Measurements from ENCODE around the gene DDX49. TPM values are rescaled to one million over a fixed set of nuclear protein-coding genes. Genes with fewer than 3 reads are reported as not detected.

The DDX49 gene
- total RNA-seq, 1 experiment from 2014 or later: 51.9 TPM

DNA sequence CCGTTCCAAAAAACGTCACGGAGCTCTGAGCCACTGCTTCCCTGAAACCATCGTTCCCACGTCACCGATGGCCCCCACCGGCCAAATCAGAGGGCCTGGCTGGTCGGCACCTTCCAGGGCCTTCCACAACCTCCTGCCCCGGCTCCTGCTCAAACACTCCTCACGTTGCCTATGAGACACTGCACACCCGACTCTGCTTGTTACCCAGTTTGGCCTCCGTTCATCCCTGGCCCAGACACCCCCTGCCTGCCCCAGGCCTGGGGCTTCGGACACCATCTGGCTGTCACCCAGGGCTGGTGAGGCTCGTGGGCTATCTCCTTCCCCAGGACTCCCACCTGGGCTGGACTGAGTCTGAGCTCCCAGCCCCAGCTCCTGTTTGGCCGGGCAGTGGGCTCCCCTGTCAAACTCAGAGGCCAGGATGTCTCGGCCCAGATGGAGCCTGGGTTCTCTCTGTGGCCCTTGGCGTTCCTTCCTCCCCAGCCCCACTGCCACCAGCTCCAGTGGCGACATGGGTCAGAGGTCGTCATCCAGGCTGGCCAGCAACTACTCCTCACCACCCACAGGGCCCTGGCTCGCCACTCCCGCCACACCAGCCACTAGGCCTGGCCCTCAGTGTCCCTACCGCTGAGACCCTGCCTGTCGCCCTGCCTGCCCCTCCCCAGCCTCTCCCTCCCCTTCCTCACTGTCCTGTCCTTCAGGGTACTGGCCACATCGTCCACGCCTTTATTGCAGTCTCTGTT is 41.3 kb upstream of the DDX49 start (continued):
- no peak for TF ChIP-seq SP1 (IDR thresholded peaks at IDR 0.05; ENCODE audit: low read depth)
- TF ChIP-seq REST (IDR thresholded peaks at IDR 0.05; ENCODE audit: low read depth): no peak
- TF ChIP-seq FOSL1 (IDR thresholded peaks at IDR 0.05; ENCODE audit: low read depth): no peak
- TF ChIP-seq, protein P1, sequence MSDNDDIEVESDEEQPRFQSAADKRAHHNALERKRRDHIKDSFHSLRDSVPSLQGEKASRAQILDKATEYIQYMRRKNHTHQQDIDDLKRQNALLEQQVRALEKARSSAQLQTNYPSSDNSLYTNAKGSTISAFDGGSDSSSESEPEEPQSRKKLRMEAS (IDR thresholded peaks at IDR 0.05): no peak
- no peak for TF ChIP-seq EGR1 (IDR thresholded peaks at IDR 0.05; ENCODE audit: low read depth)
- TF ChIP-seq SIN3A (IDR thresholded peaks at IDR 0.05; ENCODE audit: low read depth): no peak
- no peak for TF ChIP-seq ELF1 (IDR thresholded peaks at IDR 0.05; ENCODE audit: borderline replicate concordance, low read depth)

DNA sequence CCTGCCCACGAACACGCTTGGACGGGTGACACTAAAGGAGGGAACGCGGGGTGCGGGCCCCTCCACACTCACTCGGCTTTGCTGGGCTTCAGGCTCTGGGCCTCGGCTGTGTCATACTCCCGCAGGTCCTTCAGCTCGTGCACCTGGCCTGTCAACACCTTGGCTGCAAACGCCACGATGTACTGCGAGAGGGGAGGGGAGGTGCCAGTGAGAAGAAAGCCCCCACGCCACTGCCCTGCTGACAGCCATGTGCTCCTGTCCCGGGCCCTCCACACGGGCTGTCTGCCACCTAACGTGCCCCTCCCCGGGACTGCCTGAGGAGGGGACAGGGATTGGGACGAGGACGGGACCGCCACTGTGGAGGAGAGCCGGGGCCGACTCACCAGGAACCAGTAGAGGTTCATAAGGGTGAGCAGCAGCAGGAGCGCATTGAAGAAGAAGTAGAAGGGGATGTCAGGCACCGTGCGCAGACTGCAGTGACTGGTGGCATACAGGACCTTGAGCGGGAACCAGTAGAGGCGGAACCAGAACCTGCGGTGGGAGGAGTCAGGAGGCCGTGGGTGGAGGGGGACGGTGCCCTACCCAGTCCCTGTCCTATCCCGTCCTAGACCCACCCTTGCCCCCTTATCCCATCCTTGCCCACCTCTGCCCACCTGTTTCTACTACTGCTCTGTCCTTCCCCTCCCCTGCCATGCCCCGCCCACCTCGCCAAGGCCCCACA is 40.5 kb upstream of the DDX49 start:
- H3K4me1 ChIP-seq (ENCODE audit: control insufficient read depth in 1 of 2, insufficient read depth in 2 of 2, low read length in 2 of 2): peaks cover 5 to 16% of the 10 kb centered on the region in 2 experiments; a peak in 3 of 4 replicates
- no peak overlapping the region; the same call in 1 of the 2 replicates for H3K27ac ChIP-seq (ENCODE audit: low read depth, low read length)
- no peaks in the 10 kb centered on the region for H4K20me1 ChIP-seq (ENCODE audit: insufficient read depth)
- ChIA-PET RAD21 (ENCODE audit: low non-redundant PET in 1 of 2, low total read pairs in 2 of 2, uncharacterized antibody in 2 of 2, unreplicated experiment in 2 of 2) (interaction anchor here in 1 of 2 experiments (0.9 kb wide), 1 partner anchor 108 kb away, joined by 4 read pairs; no protein-coding TSS in a partner anchor), CTCF (interaction anchor here (1.7 kb wide), 1 partner anchor 32 kb away, joined by 6 read pairs; no protein-coding TSS in a partner anchor), POLR2A (no interaction called here)
- no TSS peak for BruUV-seq (replicated peaks)
- ATAC-seq (peak; percentile 34), DNase-seq (ENCODE audit: low read depth, low spot score) (no peak)
- no peaks in the 10 kb centered on the region for H3K27me3 ChIP-seq (ENCODE audit: insufficient read depth, low read length)
- H3K4me2 ChIP-seq (ENCODE audit: low read length): no peak overlapping the region
- H2AFZ ChIP-seq (ENCODE audit: low read depth, low read length, poor library complexity, severe bottlenecking): no peak overlapping the region
- no peaks in the 10 kb centered on the region for H3K9me2 ChIP-seq (ENCODE audit: insufficient read depth)
- intact Hi-C loops (cut with micrococcal nuclease): no loop called here
- H3K4me3 ChIP-seq (replicated peaks in 1 of 2; ENCODE audit: low read depth in 1 of 2, low read length in 2 of 2): no peak overlapping the region
- H3K36me3 ChIP-seq (ENCODE audit: control insufficient read depth in 1 of 2, insufficient read depth in 2 of 2, low read length in 2 of 2): no peaks in the 10 kb centered on the region
- no peak overlapping the region for H3K9ac ChIP-seq (ENCODE audit: low read length)
- H3K79me2 ChIP-seq (ENCODE audit: insufficient read depth, low read length): no peaks in the 10 kb centered on the region
- H3K9me3 ChIP-seq (ENCODE audit: control insufficient read depth in 1 of 2, insufficient read depth in 1 of 2, low read depth in 1 of 2, low read length in 2 of 2): peaks cover 0 to 9% of the 10 kb centered on the region in 2 experiments; a peak in 1 of 4 replicates
- TF ChIP-seq SIN3A (IDR thresholded peaks at IDR 0.05; ENCODE audit: low read depth) (no peak), EZH2phosphoT487 (IDR thresholded peaks at IDR 0.05; ENCODE audit: borderline replicate concordance) (no peak), POLR2AphosphoS5 (IDR thresholded peaks at IDR 0.05; ENCODE audit: low read depth, low read length) (no peak), ZBTB33 (IDR thresholded peaks at IDR 0.05; ENCODE audit: extremely low read depth, insufficient replicate concordance, low read length) (no peak), EZH2 (IDR thresholded peaks at IDR 0.05) (no peak), YY1 (IDR thresholded peaks at IDR 0.05; ENCODE audit: extremely low read depth, insufficient replicate concordance, low read depth, low read length) (no peak), POLR2A (IDR thresholded peaks at IDR 0.05; ENCODE audit: borderline replicate concordance, extremely low read depth, insufficient read depth, insufficient read length) (no peak), TCF7L2 (IDR thresholded peaks at IDR 0.05; ENCODE audit: borderline replicate concordance, extremely low read depth, insufficient read depth, insufficient read length) (no peak), FOSL1 (IDR thresholded peaks at IDR 0.05; ENCODE audit: low read depth) (no peak), CEBPB (IDR thresholded peaks at IDR 0.05; ENCODE audit: low read depth) (no peak), JUND (IDR thresholded peaks at IDR 0.05) (no peak), SP1 (IDR thresholded peaks at IDR 0.05; ENCODE audit: low read depth) (no peak), RAD21 (IDR thresholded peaks at IDR 0.05; ENCODE audit: low read depth) (no peak)
- TF ChIP-seq, protein P1 (IDR thresholded peaks at IDR 0.05): no peak

All from HCT116 (cell line).